Measurements from ENCODE around the gene SLC44A3. TPM values are rescaled to one million over a fixed set of nuclear protein-coding genes. Genes with fewer than 3 reads are reported as not detected.
A peak's percentile ranks its signal among the peaks of the same experiment; 100 is the strongest.

Gene SLC44A3
- total and polyA plus RNA-seq, 2 experiments from 2014 or later, result 1.2 to 17.8 TPM

- H3K27ac ChIP-seq, result no peak overlapping the region
- no peak for TF ChIP-seq CTCF (IDR thresholded peaks at IDR 0.05; ENCODE audit: low read depth, low read length)
- no peaks in the 10 kb centered on the region for H3K36me3 ChIP-seq
- H3K27me3 ChIP-seq, result no peaks in the 10 kb centered on the region
- peaks cover 12% of the 10 kb centered on the region for H3K4me1 ChIP-seq (ENCODE audit: low read depth)
- no peak overlapping the region for H3K4me3 ChIP-seq
- DNase-seq (ENCODE audit: low read depth in 1 of 2, low spot score in 1 of 2), result no peak
- H3K9me3 ChIP-seq (ENCODE audit: low read depth), result no peaks in the 10 kb centered on the region
Observed at GRCh38 chr1:94871031-94871430, 50.9 kb downstream of the SLC44A3 start.

- Histone ChIP-seq H3K4me1 (ENCODE audit: low read depth) (no peaks in the 10 kb centered on the region), H3K4me3 (no peak overlapping the region), H3K27me3 (no peaks in the 10 kb centered on the region), H3K36me3 (no peaks in the 10 kb centered on the region), H3K27ac (no peak overlapping the region), H3K9me3 (ENCODE audit: low read depth) (no peaks in the 10 kb centered on the region)
- no peak for TF ChIP-seq CTCF (IDR thresholded peaks at IDR 0.05; ENCODE audit: low read depth, low read length)
- no peak for DNase-seq (ENCODE audit: low read depth in 1 of 2, low spot score in 1 of 2)
Observed at GRCh38 chr1:94872771-94873495, 52.8 kb downstream of the SLC44A3 start.

GRCh38 chr1:94873520-94874351 lies 53.6 kb downstream of the SLC44A3 start:
- Histone ChIP-seq H3K4me3 (no peak overlapping the region), H3K9me3 (ENCODE audit: low read depth) (no peaks in the 10 kb centered on the region), H3K27ac (no peak overlapping the region), H3K4me1 (ENCODE audit: low read depth) (no peaks in the 10 kb centered on the region), H3K27me3 (no peaks in the 10 kb centered on the region), H3K36me3 (no peaks in the 10 kb centered on the region)
- DNase-seq (ENCODE audit: low read depth in 1 of 2, low spot score in 1 of 2), result peak in 1 of 2 donors; percentile 40
- TF ChIP-seq CTCF (IDR thresholded peaks at IDR 0.05; ENCODE audit: low read depth, low read length), result no peak

DNA sequence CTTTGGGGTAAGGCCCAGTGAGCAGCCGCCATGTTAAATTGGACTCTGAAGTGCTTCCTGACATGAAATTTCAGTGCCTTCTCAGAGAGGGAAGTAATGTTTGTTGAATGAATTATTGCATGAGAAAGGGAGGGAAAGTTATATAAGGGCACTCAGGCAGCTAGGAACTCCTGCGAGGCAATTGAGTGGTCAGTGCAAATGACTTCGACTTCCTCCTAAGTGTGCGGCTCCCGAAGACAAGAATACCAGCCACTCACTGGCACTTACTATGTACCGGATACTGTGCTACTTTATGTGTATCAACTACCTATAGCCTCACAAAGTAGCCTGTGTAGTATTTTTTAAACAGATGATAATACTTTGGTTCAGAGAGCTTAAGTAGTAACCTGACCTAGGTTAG lies 54.3 kb downstream of the SLC44A3 start:
- no peak for DNase-seq (ENCODE audit: low read depth in 1 of 2, low spot score in 1 of 2)

DNA sequence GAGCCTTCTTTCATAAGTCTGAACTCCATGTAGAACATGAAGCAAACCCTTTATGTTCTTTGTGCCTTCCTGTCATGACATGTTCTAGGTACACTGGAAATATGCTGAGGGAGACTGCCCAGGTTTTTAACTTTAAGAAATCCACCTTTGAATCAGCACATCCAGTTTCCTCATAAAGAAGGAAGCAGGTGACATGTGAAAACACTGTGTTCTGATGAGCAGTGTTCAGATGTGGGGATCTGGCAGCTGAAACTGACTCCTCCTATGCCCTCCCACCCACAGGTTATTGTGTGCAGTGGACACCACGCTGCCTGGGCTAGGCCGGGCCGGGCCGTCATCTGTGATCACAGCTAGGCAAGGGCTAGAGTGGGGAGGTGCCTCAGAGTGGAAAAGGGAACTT lies 55.6 kb downstream of the SLC44A3 start:
- Histone ChIP-seq H3K27me3 (no peaks in the 10 kb centered on the region), H3K4me1 (ENCODE audit: low read depth) (no peaks in the 10 kb centered on the region), H3K9me3 (ENCODE audit: low read depth) (no peaks in the 10 kb centered on the region), H3K27ac (no peak overlapping the region), H3K4me3 (no peak overlapping the region), H3K36me3 (no peaks in the 10 kb centered on the region)
- no peak for DNase-seq (ENCODE audit: low read depth in 1 of 2, low spot score in 1 of 2)
- TF ChIP-seq CTCF (IDR thresholded peaks at IDR 0.05; ENCODE audit: low read depth, low read length), result no peak

More for the DNA sequence above, 54.3 kb downstream of the SLC44A3 start:
- Histone ChIP-seq H3K36me3 (no peaks in the 10 kb centered on the region), H3K27ac (no peak overlapping the region), H3K4me1 (ENCODE audit: low read depth) (no peaks in the 10 kb centered on the region), H3K27me3 (no peaks in the 10 kb centered on the region), H3K4me3 (no peak overlapping the region), H3K9me3 (ENCODE audit: low read depth) (no peaks in the 10 kb centered on the region)
- TF ChIP-seq CTCF (IDR thresholded peaks at IDR 0.05; ENCODE audit: low read depth, low read length), result no peak
